Activated effector memory CD4-positive, alpha-beta T cell treated with anti-CD3 and anti-CD28 coated beads, Interleukin-2, amount 50 U/mL, for 16 hours (primary cell): ENCODE data around the gene GPATCH8.

ENCODE experiments used
- DNase-seq: peaks from one replicate; pipeline ENCODE4 v3.0.0-alpha.2; 2020

Gene GPATCH8

GRCh38 chr17:44353672-44354331 is 149.4 kb downstream of the GPATCH8 start:
- DNase-seq = peak; percentile 70

GRCh38 chr17:44352828-44353671 is 150.2 kb downstream of the GPATCH8 start:
- no peak for DNase-seq

- no peak for DNase-seq
Observed at GRCh38 chr17:44351961-44352827, 151.0 kb downstream of the GPATCH8 start.

- DNase-seq = no peak
Observed at GRCh38 chr17:44351464-44351863, 151.7 kb downstream of the GPATCH8 start.

- peak; percentile 89 for DNase-seq
Observed at GRCh38 chr17:44350733-44351226, 152.4 kb downstream of the GPATCH8 start.

GRCh38 chr17:44349553-44350070 is 153.6 kb downstream of the GPATCH8 start:
- DNase-seq = no peak

GRCh38 chr17:44348988-44349364 is 154.2 kb downstream of the GPATCH8 start:
- DNase-seq = no peak

- DNase-seq = no peak
Observed at GRCh38 chr17:44348234-44348987, 154.8 kb downstream of the GPATCH8 start.
